Measurements from ENCODE around the gene AKAP6.

GRCh38 chr14:32650030-32650429 is 320.9 kb downstream of the AKAP6 start:
- TF ChIP-seq POLR2AphosphoS5 (IDR thresholded peaks at IDR 0.05; ENCODE audit: low read depth, low read length) = no peak
- TF ChIP-seq MAX (IDR thresholded peaks at IDR 0.05) = no peak
- no peak for TF ChIP-seq EZH2 (IDR thresholded peaks at IDR 0.05; ENCODE audit: low read depth, low read length, severe bottlenecking)
- no peak for TF ChIP-seq JUND (IDR thresholded peaks at IDR 0.05; ENCODE audit: low read length)
- TF ChIP-seq RNF2 (IDR thresholded peaks at IDR 0.05; ENCODE audit: borderline replicate concordance, low read depth, low read length, missing control alignments, poor library complexity, severe bottlenecking) = no peak
- no peak for TF ChIP-seq ATF2 (IDR thresholded peaks at IDR 0.05; ENCODE audit: low read length)
- no peak for TF ChIP-seq CTCF (IDR thresholded peaks at IDR 0.05; ENCODE audit: control extremely low read depth in 1 of 3, insufficient read depth in 1 of 3, low read depth in 1 of 3, low read length in 3 of 3)
